ENCODE measurements around the gene SEZ6L2. TPM values are rescaled to one million over a fixed set of nuclear protein-coding genes. Genes with fewer than 3 reads are reported as not detected.

The SEZ6L2 gene
- total and polyA plus RNA-seq, 9 of the 15 experiments (the other 6 are each of a cell fraction or from before 2014, with no cell fraction given), result 0.10 to 2.1 (median 0.72) TPM

DNA sequence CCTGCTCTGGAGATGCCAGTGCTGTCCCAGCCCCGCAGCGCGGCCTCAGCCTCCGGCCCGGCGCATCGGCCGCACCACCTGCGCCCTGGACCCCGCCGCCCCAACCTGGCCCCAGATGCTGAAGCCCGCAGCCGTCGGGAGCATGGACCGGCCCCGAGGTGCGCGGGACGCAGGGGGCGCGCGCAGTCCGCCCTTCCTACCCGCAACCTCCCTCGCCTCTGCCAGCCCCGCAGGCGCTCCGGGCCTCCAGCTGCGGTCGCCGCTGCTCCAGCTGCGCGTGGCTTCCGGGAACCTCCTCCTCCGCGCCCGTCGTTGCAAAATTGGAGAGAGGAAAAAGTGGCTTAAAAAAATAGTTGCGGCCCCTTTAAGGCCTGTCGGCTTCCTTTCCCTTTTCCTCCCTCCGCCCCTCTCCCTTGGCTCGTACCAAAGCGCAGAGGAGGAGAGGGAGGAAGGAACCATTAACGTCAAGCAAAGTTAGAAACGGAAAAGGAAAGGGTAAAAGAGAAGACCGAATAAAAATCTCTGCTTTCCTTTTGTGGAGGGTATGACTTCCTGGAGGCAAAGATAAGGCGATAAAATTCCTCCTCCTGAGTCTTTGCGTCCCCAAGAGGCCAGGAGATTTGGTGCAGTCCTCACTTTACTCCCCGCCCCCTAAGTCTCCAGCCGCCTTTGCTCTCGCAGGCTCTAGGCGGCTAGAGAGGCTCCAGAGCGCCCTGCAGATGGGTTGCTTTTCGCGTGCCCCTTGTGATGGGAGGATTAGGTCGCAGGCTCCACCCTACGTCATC is 36.3 kb downstream of the SEZ6L2 start, which contains the start of gene CDIPT (continued):
- TF ChIP-seq ZNF609 (CRISPR knock-in tag; IDR thresholded peaks at IDR 0.05; ENCODE audit: borderline replicate concordance) (no peak), GABPB1 (CRISPR knock-in tag; IDR thresholded peaks at IDR 0.05) (peak; percentile 36), CXXC5 (CRISPR knock-in tag; IDR thresholded peaks at IDR 0.05) (peak; percentile 79), TOE1 (IDR thresholded peaks at IDR 0.05; ENCODE audit: borderline replicate concordance) (peak; percentile 99), TOE1 (CRISPR knock-in tag; IDR thresholded peaks at IDR 0.05; ENCODE audit: borderline replicate concordance, low read depth) (no peak), RFX5 (IDR thresholded peaks at IDR 0.05; ENCODE audit: low read depth, low read length) (no peak), HCFC1 (IDR thresholded peaks at IDR 0.05; ENCODE audit: low read depth, low read length) (peak; percentile 86), ZNF384 (IDR thresholded peaks at IDR 0.05; ENCODE audit: low read depth, low read length) (no peak), SIX5 (IDR thresholded peaks at IDR 0.05; ENCODE audit: borderline replicate concordance in 1 of 2, insufficient read depth in 1 of 2, low read depth in 1 of 2, low read length in 2 of 2) (peak; percentile 36 to 50; a peak in 3 of 4 replicates), LARP7 (IDR thresholded peaks at IDR 0.05) (no peak; the same call in 1 of the 2 replicates), PATZ1 (CRISPR knock-in tag; IDR thresholded peaks at IDR 0.05; ENCODE audit: borderline replicate concordance) (no peak), RNF2 (IDR thresholded peaks at IDR 0.05) (no peak; the same call in 1 of the 2 replicates), POLR2G (IDR thresholded peaks at IDR 0.05; ENCODE audit: low read depth, low read length) (peak; percentile 78), RBM34 (IDR thresholded peaks at IDR 0.05; ENCODE audit: borderline replicate concordance, insufficient read depth, low read length) (no peak), ZKSCAN1 (IDR thresholded peaks at IDR 0.05; ENCODE audit: low read depth, low read length) (no peak)
- TF ChIP-seq, protein P1, sequence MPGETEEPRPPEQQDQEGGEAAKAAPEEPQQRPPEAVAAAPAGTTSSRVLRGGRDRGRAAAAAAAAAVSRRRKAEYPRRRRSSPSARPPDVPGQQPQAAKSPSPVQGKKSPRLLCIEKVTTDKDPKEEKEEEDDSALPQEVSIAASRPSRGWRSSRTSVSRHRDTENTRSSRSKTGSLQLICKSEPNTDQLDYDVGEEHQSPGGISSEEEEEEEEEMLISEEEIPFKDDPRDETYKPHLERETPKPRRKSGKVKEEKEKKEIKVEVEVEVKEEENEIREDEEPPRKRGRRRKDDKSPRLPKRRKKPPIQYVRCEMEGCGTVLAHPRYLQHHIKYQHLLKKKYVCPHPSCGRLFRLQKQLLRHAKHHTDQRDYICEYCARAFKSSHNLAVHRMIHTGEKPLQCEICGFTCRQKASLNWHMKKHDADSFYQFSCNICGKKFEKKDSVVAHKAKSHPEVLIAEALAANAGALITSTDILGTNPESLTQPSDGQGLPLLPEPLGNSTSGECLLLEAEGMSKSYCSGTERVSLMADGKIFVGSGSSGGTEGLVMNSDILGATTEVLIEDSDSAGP (CRISPR knock-in tag; IDR thresholded peaks at IDR 0.05), result peak; percentile 96
- TF ChIP-seq, protein P2, sequence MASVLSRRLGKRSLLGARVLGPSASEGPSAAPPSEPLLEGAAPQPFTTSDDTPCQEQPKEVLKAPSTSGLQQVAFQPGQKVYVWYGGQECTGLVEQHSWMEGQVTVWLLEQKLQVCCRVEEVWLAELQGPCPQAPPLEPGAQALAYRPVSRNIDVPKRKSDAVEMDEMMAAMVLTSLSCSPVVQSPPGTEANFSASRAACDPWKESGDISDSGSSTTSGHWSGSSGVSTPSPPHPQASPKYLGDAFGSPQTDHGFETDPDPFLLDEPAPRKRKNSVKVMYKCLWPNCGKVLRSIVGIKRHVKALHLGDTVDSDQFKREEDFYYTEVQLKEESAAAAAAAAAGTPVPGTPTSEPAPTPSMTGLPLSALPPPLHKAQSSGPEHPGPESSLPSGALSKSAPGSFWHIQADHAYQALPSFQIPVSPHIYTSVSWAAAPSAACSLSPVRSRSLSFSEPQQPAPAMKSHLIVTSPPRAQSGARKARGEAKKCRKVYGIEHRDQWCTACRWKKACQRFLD (CRISPR knock-in tag; IDR thresholded peaks at IDR 0.05), result no peak

All from K562 (cell line).